Stomach smooth muscle (tissue), 2 donors: Measurements from ENCODE around the gene LEMD3.

Experiments used
- H3K27ac ChIP-seq: one replicate; pipeline ENCODE4 v1.7.0; 2013; ENCODE audit warnings: mild to moderate bottlenecking, low read length, inconsistent platforms
- H3K27me3 ChIP-seq, 2 donors: one replicate each; pipeline ENCODE4 v1.7.0; 2013; ENCODE audit warnings: low read length in 2 of 2; ENCODE audit not compliant: insufficient read depth in 2 of 2, control insufficient read depth in 1 of 2
- H3K36me3 ChIP-seq, 2 donors: one replicate each; pipeline ENCODE4 v1.7.0; 2013; ENCODE audit warnings: low read length in 2 of 2; ENCODE audit not compliant: control insufficient read depth in 2 of 2, insufficient read depth in 2 of 2
- H3K4me1 ChIP-seq: one replicate; pipeline ENCODE4 v1.7.0; 2013; ENCODE audit warnings: low read length; ENCODE audit not compliant: control insufficient read depth, insufficient read depth
- H3K4me3 ChIP-seq, 2 donors: one replicate each; pipeline ENCODE4 v1.7.0; 2013; ENCODE audit warnings: low read length in 2 of 2
- H3K9ac ChIP-seq, 2 donors: one replicate each; pipeline ENCODE4 v1.7.0; 2013; ENCODE audit warnings: low read length in 2 of 2, mild to moderate bottlenecking in 1 of 2
- H3K9me3 ChIP-seq, 2 donors: one replicate each; pipeline ENCODE4 v1.7.0; 2013; ENCODE audit warnings: low read length in 2 of 2; ENCODE audit not compliant: control insufficient read depth in 2 of 2
- donor health status: healthy.
- donor health status: Pancreatic carcinoma.

Gene LEMD3

DNA sequence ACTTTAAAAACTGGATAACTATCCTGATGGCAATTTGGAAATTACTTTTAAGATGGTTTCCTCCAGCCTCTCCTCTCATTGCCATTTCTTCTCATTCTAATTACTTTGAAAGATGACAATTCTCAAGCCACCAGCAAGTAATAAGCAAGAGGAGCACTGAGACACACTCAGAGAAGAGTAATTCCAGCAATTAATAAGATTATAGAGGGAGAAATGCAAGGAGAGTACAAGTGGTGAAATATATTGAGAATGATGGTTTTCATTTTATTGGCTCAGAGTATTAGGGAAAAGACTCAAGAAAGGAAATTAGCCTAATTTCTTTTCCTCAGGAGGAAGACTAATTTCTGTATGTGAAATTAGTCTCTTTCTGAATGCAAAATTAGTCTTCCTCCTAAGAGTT, 88.6 kb downstream of the LEMD3 start:
- no peaks in the 10 kb centered on the region for H3K27me3 ChIP-seq
- H3K9ac ChIP-seq = no peak overlapping the region

GRCh38 chr12:65259501-65259900, 90.1 kb downstream of the LEMD3 start:
- no peaks in the 10 kb centered on the region for H3K4me1 ChIP-seq
- H3K4me3 ChIP-seq = no peak overlapping the region
- H3K36me3 ChIP-seq = no peaks in the 10 kb centered on the region
- no peaks in the 10 kb centered on the region for H3K27me3 ChIP-seq
- no peak overlapping the region for H3K27ac ChIP-seq
- H3K9me3 ChIP-seq = no peaks in the 10 kb centered on the region
- no peak overlapping the region for H3K9ac ChIP-seq

More for the DNA sequence above, 88.6 kb downstream of the LEMD3 start:
- Histone ChIP-seq H3K4me3 (no peak overlapping the region), H3K9me3 (no peaks in the 10 kb centered on the region), H3K4me1 (no peaks in the 10 kb centered on the region), H3K36me3 (no peaks in the 10 kb centered on the region), H3K27ac (no peak overlapping the region)

DNA sequence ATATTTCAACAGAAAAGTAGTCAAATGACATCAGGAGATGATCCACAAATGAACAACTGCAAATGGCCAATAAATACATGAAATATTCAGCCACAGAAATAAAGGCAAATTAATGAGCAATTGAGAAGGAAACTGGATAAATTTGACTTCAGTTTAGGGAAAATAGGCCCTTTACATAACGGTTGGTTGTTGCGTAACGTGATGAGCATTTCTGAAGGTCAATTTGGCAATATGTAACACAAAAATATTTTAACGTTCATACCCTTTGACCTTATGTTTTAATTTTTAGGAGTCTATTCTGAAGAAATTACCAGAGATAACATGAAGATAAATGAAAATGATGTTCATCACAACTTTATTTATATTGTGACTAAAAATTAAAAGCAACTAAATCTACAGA, 94.4 kb downstream of the LEMD3 start:
- no peak overlapping the region for H3K4me3 ChIP-seq
- no peak overlapping the region for H3K9ac ChIP-seq
- H3K4me1 ChIP-seq = no peaks in the 10 kb centered on the region
- H3K36me3 ChIP-seq = no peaks in the 10 kb centered on the region
- H3K9me3 ChIP-seq = no peaks in the 10 kb centered on the region
- H3K27me3 ChIP-seq = no peaks in the 10 kb centered on the region
- no peak overlapping the region for H3K27ac ChIP-seq

- Histone ChIP-seq H3K36me3 (no peaks in the 10 kb centered on the region), H3K27me3 (no peaks in the 10 kb centered on the region), H3K27ac (no peak overlapping the region), H3K9ac (no peak overlapping the region), H3K9me3 (no peaks in the 10 kb centered on the region), H3K4me1 (no peaks in the 10 kb centered on the region), H3K4me3 (no peak overlapping the region)
Observed at GRCh38 chr12:65266408-65266807, 97.0 kb downstream of the LEMD3 start.

DNA sequence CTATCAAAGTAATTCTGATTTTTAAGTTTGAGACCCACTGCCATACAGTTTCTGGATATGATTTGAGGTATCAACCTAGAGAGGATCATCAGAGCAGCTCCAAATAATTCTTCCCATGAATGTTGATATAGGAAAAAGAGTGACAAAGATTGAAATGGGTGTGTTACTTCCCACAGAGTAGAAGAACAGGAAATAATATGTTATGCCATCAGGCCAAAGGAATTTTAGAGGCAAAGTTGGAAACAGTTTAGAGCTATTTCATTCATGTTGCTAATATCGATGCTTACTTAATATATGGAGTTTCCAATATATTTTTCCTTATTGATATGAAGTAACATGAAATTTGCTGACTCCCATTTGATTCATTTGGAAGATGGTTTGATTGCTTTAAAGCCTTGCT, 100.2 kb downstream of the LEMD3 start:
- H3K36me3 ChIP-seq = no peaks in the 10 kb centered on the region
- H3K9ac ChIP-seq = no peak overlapping the region

GRCh38 chr12:65274602-65275272, 105.4 kb downstream of the LEMD3 start:
- Histone ChIP-seq H3K4me3 (no peak overlapping the region), H3K4me1 (peaks cover 6% of the 10 kb centered on the region), H3K36me3 (no peaks in the 10 kb centered on the region), H3K27ac (no peak overlapping the region), H3K9me3 (no peaks in the 10 kb centered on the region), H3K9ac (no peak overlapping the region), H3K27me3 (no peaks in the 10 kb centered on the region)

More for the DNA sequence above, 100.2 kb downstream of the LEMD3 start:
- Histone ChIP-seq H3K4me1 (no peaks in the 10 kb centered on the region), H3K9me3 (no peaks in the 10 kb centered on the region), H3K27me3 (no peaks in the 10 kb centered on the region), H3K27ac (no peak overlapping the region), H3K4me3 (no peak overlapping the region)

DNA sequence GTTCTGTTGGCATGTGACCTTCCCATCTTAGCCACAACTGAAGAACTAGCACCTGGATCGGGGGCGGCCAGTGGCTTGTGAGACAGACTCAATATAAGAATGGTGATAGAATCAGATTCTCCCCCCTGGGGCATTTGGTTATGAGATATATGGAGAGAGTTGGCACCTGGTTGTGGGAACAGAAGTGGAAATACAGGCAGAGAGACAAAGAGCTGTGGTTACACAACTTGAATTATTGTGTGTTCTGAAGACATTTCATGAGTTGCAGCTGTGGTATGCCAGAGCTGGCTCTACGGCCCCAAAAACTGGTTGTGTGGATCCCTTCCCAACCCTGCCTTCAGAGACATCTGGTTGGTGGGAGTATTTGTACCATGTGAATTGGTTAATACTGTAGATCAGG, 106.2 kb downstream of the LEMD3 start:
- no peak overlapping the region for H3K27ac ChIP-seq
- no peaks in the 10 kb centered on the region for H3K27me3 ChIP-seq
- H3K9me3 ChIP-seq = no peaks in the 10 kb centered on the region
- peaks cover 6% of the 10 kb centered on the region for H3K4me1 ChIP-seq
- H3K36me3 ChIP-seq = no peaks in the 10 kb centered on the region
- no peak overlapping the region for H3K9ac ChIP-seq
- H3K4me3 ChIP-seq = no peak overlapping the region

GRCh38 chr12:65276916-65277530, 107.6 kb downstream of the LEMD3 start:
- H3K4me3 ChIP-seq = no peak overlapping the region
- no peak overlapping the region for H3K27ac ChIP-seq
- no peaks in the 10 kb centered on the region for H3K27me3 ChIP-seq
- no peak overlapping the region for H3K9ac ChIP-seq
- peaks cover 10% of the 10 kb centered on the region for H3K4me1 ChIP-seq
- H3K9me3 ChIP-seq = no peaks in the 10 kb centered on the region
- H3K36me3 ChIP-seq = no peaks in the 10 kb centered on the region

GRCh38 chr12:65277994-65278575, 108.7 kb downstream of the LEMD3 start:
- Histone ChIP-seq H3K27ac (peak overlapping the region; percentile 97), H3K36me3 (no peaks in the 10 kb centered on the region), H3K9me3 (no peaks in the 10 kb centered on the region), H3K4me3 (peak overlapping the region; percentile 87 to 92), H3K9ac (peak overlapping the region; percentile 96 to 97), H3K4me1 (peaks cover 10% of the 10 kb centered on the region), H3K27me3 (no peaks in the 10 kb centered on the region)

GRCh38 chr12:65278576-65279368, 109.4 kb downstream of the LEMD3 start, which contains the start of gene MSRB3:
Gene MSRB3, plus strand, starts transcription at chr12:65278683. Its CDS starts 29,897 bp downstream, at chr12:65308580.
- Histone ChIP-seq H3K4me1 (peaks cover 10% of the 10 kb centered on the region), H3K9ac (peak within 1 kb of the TSS; percentile 96 to 97), H3K27me3 (no peaks in the 10 kb centered on the region), H3K4me3 (peak within 1 kb of the TSS; percentile 87 to 92), H3K27ac (peak within 1 kb of the TSS; percentile 97), H3K9me3 (no peaks in the 10 kb centered on the region), H3K36me3 (no peaks in the 10 kb centered on the region)
